Stimulated activated CD4-positive, alpha-beta T cell treated with anti-CD3 and anti-CD28 coated beads, TNF-alpha, amount 100 ng/mL, for 48 hours (primary cell): Measurements from ENCODE around the gene ABL1.

Source experiments
- DNase-seq, 3 donors: peaks; one replicate each; pipeline ENCODE4 v3.0.0-alpha.2; 2020; ENCODE audit warnings: low read depth in 3 of 3

The ABL1 gene

DNA sequence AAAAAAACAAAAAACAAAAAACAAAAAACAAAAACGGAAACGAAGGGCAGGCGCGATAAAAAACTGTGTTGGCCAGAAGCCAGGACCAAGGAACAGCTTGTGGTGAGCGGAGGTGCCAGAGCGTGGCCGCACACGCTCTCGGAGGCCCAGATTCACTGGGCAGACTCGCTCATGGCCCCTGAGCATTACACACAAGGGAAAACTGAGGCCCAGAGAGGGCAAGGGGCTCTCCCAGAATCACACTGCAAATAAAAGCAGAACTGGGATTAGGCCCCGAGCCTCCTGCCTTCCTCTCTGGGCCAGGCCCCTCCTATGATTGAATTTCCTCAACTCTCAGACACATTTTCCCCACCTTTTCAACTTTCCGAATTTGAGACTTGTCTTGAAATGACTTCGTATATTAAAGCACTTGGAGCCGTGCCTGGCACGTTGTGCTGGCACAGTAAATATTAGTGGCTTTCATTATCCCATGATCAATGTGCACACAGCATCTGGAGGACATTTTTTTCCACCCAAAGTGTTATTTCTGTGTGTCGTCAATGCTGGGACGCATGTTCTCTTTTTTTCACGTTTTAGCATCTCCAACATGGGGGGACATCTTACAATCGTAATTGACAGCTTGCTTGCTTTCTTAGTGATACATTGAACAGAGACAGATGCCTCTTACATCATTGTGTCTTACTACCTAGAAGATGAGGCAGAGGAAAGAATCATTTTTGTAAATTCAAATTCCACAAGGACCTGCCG lies 96.6 kb downstream of the ABL1 start:
- DNase-seq = no peak

DNA sequence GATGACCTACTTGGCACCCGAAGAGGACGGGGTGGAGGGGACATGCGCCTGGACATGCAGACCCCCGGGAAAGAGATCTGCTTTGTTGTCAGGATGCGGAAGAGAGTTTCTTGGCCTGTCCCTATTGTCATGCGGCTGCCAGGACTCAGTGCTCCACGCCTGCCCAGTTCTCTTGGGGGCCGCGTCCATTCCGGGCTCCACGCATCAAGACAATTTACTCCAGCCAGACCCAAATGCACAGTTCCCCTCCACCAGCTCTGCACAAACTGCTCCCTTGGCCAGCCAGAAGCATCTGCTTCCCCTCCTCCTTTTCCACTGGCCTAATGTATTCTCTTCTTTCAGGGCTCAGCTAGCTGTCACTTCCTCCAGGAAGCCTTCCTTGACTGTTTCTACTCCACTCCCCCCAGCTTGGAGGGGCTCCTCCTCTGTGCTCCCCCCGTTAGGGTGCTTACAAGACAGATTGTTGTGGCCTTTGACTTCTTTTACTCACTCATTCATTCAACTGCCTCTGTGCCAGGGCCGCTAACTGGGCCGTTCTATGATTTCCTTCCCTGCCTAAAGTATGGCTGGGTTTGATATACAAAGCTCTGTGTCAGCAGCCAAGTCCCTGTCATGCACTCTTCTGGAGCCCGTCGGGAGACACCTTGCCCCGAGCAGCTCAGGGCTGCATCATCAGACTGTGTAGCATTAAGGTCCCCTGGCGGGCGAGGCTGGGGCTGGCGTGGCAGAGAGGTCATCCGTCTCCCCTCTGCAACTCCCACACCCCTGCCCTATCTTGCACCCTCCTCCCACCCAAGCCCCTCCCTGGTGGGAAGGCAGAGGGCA lies 97.4 kb downstream of the ABL1 start:
- no peak for DNase-seq

DNA sequence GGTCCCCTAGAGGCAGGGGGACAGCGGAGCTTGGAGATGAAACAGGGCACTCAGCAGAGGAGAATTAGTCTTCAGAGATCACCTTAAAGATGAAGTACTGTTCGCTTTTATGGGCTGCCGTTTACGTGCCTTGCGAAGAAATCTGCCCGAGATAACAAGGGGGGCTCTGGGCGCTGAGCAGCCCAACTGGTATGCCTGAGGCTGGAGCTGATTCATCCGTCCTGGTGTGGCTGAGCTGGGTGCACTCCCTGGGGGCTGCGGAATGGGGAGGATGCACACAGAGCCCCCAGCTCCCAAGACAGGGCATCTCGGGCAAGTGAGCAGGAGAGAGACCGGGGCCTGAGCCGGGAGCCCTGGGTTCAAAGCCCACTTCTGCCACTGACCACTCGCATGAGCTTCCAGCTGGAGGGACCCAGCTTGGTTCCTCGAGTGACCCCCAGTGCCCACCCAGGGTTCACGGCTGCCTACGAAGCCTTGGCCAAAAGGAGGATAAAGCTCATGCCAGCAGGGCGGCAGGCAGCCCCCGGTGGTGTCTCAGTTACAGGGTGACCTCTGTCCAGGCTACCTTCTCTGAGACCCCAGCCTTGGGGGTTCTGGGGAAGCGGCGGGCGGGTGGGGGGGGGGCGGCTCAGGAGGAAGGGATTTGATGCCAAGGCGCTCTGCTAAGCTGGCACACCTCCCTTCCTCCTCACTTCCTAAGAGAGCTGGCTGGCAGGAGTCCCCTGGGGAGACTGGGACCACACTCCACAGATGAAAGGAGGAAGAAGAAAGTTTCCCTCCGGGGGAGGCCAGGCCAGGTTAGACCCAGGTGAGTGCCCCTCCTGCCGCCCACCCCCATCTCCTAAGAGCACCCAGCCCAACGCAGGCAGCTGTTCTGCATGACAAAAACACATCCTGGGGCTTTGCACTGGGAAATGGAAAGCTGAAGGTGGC lies 98.3 kb downstream of the ABL1 start:
- DNase-seq = no peak

DNA sequence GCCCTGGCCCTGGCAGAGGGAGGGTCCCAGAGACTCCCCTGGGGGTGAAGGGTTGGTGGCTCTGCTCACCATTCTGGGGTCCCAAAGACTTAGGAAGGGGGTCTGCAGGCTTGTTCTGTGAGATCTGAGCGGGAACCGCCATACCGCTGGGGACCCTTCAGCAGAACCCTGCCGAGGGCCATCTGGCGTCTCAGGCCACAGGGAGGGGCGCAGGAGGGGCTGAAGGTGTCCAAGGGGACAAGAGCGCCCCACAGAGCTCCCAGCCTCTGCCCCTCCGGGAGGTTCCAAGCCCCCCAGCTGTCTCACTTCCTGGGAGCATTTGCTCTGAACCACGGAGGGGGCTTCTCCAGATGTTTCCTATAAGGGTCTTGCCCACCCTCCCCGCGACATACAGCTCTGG lies 99.2 kb downstream of the ABL1 start:
- DNase-seq = no peak

DNA sequence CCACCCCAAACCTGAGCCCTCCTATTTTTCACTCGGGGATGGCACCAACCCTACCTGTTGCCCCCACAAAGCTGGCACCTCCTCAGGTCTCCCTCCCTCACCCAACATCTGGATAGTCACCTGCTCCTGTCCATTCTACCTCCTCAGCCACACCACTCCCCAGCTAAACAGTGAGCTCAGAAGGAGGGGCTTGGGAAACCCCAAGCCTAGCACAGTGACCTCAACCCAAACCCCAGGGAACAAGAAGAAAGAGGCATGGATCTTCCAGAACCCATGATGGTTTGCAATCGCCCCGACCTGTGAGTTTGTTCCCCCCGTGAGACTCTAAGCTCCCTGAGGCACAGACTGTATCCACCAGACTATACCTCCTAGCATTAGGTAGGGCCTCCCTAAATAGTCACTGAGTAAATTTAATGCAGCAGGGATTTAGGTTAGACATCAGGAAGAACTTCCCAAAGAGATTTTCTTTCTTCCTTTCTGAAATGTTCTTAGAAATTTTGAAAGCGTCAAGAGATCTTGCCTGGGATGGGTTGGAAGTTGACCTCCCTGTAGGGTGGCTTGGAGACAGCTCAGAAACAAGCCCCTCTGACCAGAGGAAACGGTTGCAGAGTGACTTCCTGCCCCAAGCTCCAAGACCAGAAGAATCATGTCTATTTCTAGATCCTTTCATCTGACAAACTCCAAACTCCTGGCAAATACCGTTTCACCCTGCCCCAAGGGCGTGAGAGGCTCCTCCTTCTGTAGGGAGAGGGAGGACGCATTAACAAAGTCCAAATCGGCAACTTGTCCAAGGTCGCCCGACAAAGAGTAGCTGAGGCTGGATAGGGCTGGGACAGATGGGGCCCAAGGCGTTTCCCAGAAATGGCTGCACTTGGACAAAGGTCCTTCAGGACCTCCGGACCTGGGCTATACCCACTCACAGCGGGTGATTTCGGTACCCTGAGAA lies 99.9 kb downstream of the ABL1 start:
- DNase-seq = no peak

DNA sequence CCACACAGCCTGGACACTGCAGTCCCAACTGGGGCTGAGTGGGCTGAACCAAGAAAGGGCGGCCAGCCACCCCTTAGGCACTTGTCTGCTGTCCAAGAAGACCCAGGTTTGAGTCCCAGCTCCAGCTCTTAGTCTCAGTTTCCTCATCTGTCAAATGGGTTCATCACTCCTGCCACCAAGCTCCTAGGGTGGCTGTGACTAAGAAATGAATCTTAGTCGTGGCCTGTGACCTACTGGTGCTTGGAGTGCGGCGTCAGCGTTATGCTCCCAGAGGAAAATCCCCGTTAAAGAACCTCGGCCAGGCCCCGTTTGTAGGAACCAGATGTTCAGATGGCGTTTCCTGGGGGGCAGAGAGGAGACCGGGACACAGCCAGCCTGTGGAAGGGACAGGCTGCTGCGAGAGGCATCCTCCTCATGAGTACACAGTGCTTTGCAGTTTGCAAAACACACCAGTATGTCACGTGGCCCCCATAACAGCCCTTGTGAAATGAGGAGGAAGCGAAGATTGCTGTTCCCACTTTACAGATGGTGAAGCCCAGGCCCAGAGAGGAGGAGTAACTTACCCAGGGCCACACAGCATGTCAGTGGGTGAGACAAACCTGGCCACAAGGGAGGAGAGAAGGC lies 100.7 kb downstream of the ABL1 start:
- DNase-seq = no peak

DNA sequence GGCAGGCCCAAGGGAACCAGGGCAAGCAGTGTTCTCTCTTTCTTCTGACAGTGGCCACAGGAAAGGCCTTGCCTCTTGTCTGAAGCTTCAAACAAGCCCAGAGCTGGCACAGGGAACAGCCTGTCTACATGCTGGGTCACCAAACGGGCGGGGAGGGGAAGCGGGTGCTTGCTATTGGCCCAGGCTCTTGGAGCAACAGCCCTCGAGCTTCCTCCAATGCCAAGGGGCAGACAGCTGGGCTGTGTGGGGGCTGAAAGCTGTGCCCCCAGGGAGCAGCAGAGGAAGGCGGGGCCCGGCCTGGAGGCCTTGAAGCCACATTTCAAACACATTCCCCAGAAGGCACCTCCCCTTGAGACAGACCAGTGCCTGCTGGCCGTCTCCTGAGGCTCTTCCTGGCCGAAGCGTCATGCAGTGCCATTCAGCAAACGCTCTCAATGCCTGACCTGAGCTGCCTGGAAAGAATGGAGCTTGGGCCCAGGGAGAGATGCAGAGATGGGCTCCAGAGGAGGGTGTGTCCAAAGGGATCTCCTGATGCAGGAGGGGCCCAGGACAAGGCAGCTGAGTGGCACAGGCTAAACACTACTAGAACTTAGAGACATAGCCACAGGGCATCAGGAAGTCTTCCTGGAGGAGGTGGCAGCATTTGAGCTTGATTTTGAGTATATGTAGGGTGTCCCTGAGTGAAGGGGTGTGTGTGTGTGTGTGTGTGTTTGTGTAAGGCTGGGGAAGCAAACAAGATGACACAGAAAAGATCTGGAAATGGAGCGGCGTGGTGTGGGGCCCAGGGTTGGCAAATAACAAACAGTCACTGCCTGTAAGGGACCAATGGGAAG lies 101.4 kb downstream of the ABL1 start:
- no peak for DNase-seq
